ENCODE measurements around the gene CHRNA5.
A peak's percentile ranks its signal among the peaks of the same experiment; 100 is the strongest.
"Not testable (repeated sequence)": the region's sequence is repeated elsewhere in the genome, so short reads cannot be mapped to it uniquely, and the experiment has no call there.

CHRNA5 gene

DNA sequence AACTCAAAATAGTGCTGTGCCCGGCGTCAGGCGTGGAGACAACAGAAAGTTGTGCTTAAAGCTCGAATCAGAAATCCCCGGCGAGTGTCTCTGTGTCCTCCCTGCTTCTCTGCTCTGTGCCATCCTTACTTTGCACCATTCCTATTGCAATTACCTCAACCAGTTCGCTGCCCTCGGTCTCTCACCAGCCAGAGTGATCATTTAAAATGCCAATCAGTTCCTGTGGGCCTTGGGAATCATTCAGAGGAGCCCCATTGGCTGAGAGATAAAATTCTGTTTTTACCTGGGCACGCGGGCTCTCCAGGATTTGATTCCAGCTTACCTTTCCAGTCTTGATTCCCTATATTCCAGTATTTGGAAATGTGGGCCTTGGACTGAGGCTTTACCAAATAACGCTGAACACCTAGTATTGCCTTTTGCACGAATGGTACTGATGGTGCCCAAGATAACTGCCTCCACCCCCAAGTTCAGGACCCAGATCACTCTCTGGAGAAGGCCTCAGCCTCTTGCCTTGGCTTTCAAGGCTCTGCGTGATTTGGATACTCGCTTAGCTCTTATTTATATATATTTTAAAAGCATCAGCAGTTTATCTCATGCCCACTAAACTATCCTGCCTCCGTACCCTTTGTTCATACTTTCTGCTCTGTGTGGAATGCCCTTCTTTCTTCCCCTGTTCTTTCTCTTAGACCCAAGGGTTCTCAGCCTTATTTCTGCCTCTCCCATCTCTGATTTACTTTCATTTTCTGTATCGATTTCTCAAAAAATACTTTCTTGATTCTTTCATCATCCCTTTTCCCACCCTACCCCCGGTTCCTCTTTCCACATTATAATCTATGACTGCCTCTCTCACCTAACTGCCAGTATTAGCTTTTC lies 24.2 kb upstream of the CHRNA5 start:
- Histone ChIP-seq H3K36me3 (ENCODE audit: insufficient read depth, low read depth, low read length) (peaks cover 44% of the 10 kb centered on the region), H3K9me3 (ENCODE audit: insufficient read depth, low read depth, low read length) (no peaks in the 10 kb centered on the region), H3K4me3 (ENCODE audit: low read length) (peak overlapping the region; percentile 90), H3K27me3 (ENCODE audit: insufficient read depth, low read length) (no peaks in the 10 kb centered on the region), H3K4me1 (ENCODE audit: insufficient read depth, low read length) (peaks cover 5% of the 10 kb centered on the region; the same call in 1 of the 2 replicates), H3K27ac (ENCODE audit: low read length) (no peak overlapping the region), H3K9ac (ENCODE audit: low read depth, low read length) (peak overlapping the region; percentile 96)

- Histone ChIP-seq H3K9ac (ENCODE audit: low read depth, low read length) (peak overlapping the region; percentile 96), H3K27me3 (ENCODE audit: insufficient read depth, low read length) (no peaks in the 10 kb centered on the region), H3K4me3 (ENCODE audit: low read length) (peak overlapping the region; percentile 90), H3K36me3 (ENCODE audit: insufficient read depth, low read depth, low read length) (peaks cover 50% of the 10 kb centered on the region), H3K9me3 (ENCODE audit: insufficient read depth, low read depth, low read length) (no peaks in the 10 kb centered on the region), H3K4me1 (ENCODE audit: insufficient read depth, low read length) (peaks cover 5% of the 10 kb centered on the region; the same call in 1 of the 2 replicates), H3K27ac (ENCODE audit: low read length) (no peak overlapping the region)
Measured at GRCh38 chr15:78541744-78542034, 23.6 kb upstream of the CHRNA5 start.

DNA sequence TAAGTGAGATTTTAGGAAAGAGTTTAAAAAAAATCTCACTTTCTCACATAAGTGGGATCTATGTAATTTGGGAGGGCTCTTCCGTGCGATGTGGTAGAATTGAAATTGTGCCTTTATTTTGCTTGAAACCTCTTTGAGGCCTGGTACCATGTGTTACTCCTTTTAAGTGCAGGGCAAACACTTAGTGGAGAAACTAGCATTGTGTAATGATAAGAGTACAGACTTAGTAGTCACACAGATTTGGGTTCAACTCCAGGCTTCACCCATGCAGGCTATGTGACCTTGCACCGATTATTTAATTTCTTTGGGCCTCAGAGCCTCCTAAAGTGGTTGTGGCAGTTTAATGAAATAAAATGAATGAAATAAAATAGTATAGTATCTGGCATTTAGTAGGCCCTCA lies 22.7 kb upstream of the CHRNA5 start:
- Histone ChIP-seq H3K4me3 (ENCODE audit: low read length) (no peak overlapping the region), H3K27me3 (ENCODE audit: insufficient read depth, low read length) (no peaks in the 10 kb centered on the region), H3K9me3 (ENCODE audit: insufficient read depth, low read depth, low read length) (no peaks in the 10 kb centered on the region), H3K9ac (ENCODE audit: low read depth, low read length) (no peak overlapping the region), H3K27ac (ENCODE audit: low read length) (no peak overlapping the region), H3K4me1 (ENCODE audit: insufficient read depth, low read length) (peaks cover 5% of the 10 kb centered on the region; the same call in 1 of the 2 replicates), H3K36me3 (ENCODE audit: insufficient read depth, low read depth, low read length) (peaks cover 59% of the 10 kb centered on the region)

GRCh38 chr15:78550194-78550593 lies 15.1 kb upstream of the CHRNA5 start:
- Histone ChIP-seq H3K4me3 (ENCODE audit: low read length) (no peak overlapping the region), H3K36me3 (ENCODE audit: insufficient read depth, low read depth, low read length) (peaks cover 60% of the 10 kb centered on the region), H3K27me3 (ENCODE audit: insufficient read depth, low read length) (no peaks in the 10 kb centered on the region), H3K9me3 (ENCODE audit: insufficient read depth, low read depth, low read length) (no peaks in the 10 kb centered on the region), H3K4me1 (ENCODE audit: insufficient read depth, low read length) (no peaks in the 10 kb centered on the region), H3K9ac (ENCODE audit: low read depth, low read length) (no peak overlapping the region), H3K27ac (ENCODE audit: low read length) (no peak overlapping the region)

- Histone ChIP-seq H3K4me1 (ENCODE audit: insufficient read depth, low read length) (no peaks in the 10 kb centered on the region), H3K27me3 (ENCODE audit: insufficient read depth, low read length) (no peaks in the 10 kb centered on the region), H3K27ac (ENCODE audit: low read length) (no peak overlapping the region), H3K36me3 (ENCODE audit: insufficient read depth, low read depth, low read length) (peaks cover 54% of the 10 kb centered on the region), H3K9me3 (ENCODE audit: insufficient read depth, low read depth, low read length) (no peaks in the 10 kb centered on the region), H3K9ac (ENCODE audit: low read depth, low read length) (no peak overlapping the region), H3K4me3 (ENCODE audit: low read length) (no peak overlapping the region)
Measured at GRCh38 chr15:78550815-78551214, 14.5 kb upstream of the CHRNA5 start.

DNA sequence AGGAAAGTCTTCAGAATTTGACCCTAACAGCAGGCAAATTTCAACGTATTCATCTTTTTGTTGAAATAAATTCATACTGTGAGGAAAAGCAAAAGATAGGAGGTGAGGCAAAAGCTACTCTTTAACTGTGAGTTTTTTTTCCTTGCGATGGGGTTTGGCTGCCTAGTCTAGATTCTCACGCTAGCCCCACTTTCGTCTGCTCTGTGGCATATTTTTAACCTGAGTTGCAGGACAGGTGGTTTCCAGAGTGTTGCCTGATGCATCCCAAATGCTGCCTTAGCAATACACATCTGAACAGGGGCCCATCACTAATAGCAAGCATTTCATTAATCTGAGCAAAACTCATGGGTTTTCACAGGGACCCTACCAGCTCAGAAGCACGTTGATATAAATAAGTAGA lies 13.4 kb upstream of the CHRNA5 start:
- peaks cover 43% of the 10 kb centered on the region for H3K36me3 ChIP-seq (ENCODE audit: insufficient read depth, low read depth, low read length)
- no peaks in the 10 kb centered on the region for H3K9me3 ChIP-seq (ENCODE audit: insufficient read depth, low read depth, low read length)
- no peaks in the 10 kb centered on the region for H3K4me1 ChIP-seq (ENCODE audit: insufficient read depth, low read length)
- no peak overlapping the region for H3K9ac ChIP-seq (ENCODE audit: low read depth, low read length)
- H3K27me3 ChIP-seq (ENCODE audit: insufficient read depth, low read length) = no peaks in the 10 kb centered on the region
- no peak overlapping the region for H3K4me3 ChIP-seq (ENCODE audit: low read length)
- H3K27ac ChIP-seq (ENCODE audit: low read length) = no peak overlapping the region

GRCh38 chr15:78552597-78552996 lies 12.7 kb upstream of the CHRNA5 start:
- Histone ChIP-seq H3K4me1 (ENCODE audit: insufficient read depth, low read length) (no peaks in the 10 kb centered on the region), H3K9ac (ENCODE audit: low read depth, low read length) (no peak overlapping the region), H3K27me3 (ENCODE audit: insufficient read depth, low read length) (no peaks in the 10 kb centered on the region), H3K36me3 (ENCODE audit: insufficient read depth, low read depth, low read length) (peaks cover 36% of the 10 kb centered on the region), H3K27ac (ENCODE audit: low read length) (no peak overlapping the region), H3K9me3 (ENCODE audit: insufficient read depth, low read depth, low read length) (no peaks in the 10 kb centered on the region), H3K4me3 (ENCODE audit: low read length) (no peak overlapping the region)

- not testable (repeated sequence) for H3K9me3 ChIP-seq (ENCODE audit: insufficient read depth, low read depth, low read length); H3K4me3 ChIP-seq (ENCODE audit: low read length); H3K27me3 ChIP-seq (ENCODE audit: insufficient read depth, low read length); H3K4me1 ChIP-seq (ENCODE audit: insufficient read depth, low read length); H3K27ac ChIP-seq (ENCODE audit: low read length); H3K36me3 ChIP-seq (ENCODE audit: insufficient read depth, low read depth, low read length); H3K9ac ChIP-seq (ENCODE audit: low read depth, low read length)
Measured at GRCh38 chr15:78560201-78560600, 5.1 kb upstream of the CHRNA5 start.

DNA sequence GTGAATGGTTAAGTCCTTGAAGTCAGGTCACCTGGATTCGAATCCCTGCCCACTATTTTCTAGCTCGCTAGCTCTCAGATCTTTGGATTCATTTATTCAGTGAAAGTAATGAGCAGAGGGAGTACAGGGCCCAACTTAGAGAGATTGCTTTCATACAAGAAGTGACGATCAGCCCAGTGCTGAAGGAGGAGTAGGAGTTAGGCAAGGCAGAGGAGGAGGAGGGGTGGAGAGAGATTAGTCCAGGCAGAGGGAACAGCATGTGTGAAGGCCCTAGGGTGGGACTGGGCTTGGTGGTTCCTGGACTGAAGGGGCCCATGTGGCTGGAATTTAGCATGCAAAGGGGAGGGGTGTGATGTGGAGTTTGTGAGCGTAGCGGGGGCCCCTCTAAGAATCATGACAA lies 3.8 kb upstream of the CHRNA5 start:
- no peaks in the 10 kb centered on the region for H3K9me3 ChIP-seq (ENCODE audit: insufficient read depth, low read depth, low read length)
- no peaks in the 10 kb centered on the region for H3K36me3 ChIP-seq (ENCODE audit: insufficient read depth, low read depth, low read length)
- H3K9ac ChIP-seq (ENCODE audit: low read depth, low read length) = no peak overlapping the region
- H3K4me3 ChIP-seq (ENCODE audit: low read length) = no peak overlapping the region
- H3K27ac ChIP-seq (ENCODE audit: low read length) = no peak overlapping the region
- H3K4me1 ChIP-seq (ENCODE audit: insufficient read depth, low read length) = peaks cover 5% of the 10 kb centered on the region; the same call in 1 of the 2 replicates
- H3K27me3 ChIP-seq (ENCODE audit: insufficient read depth, low read length) = 0 out of 2 replicates have a peak, but pooled peaks cover 3% of the 10 kb centered on the region

DNA sequence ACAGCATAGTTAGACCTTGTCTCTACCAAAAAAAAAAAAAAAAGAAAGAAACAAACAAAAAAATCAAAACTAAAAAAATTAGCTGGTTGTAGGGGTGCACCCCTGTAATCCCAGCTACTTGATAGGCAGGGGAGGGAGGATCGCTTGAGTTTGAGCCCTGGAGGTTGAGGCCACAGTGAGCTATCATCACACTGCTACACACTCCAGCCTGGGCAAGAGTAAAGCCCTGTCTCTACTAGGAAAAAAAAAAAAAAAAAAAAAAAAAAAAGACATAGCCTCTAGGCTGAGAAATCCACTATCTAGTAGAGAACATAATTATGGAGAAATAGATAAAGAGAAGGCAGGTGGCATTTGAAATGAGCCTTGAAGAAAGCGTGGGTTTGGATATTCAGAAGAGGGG lies 2.2 kb upstream of the CHRNA5 start:
- H3K27me3 ChIP-seq (ENCODE audit: insufficient read depth, low read length) = 0 out of 2 replicates have a peak, but pooled peaks cover 3% of the 10 kb centered on the region
- H3K4me3 ChIP-seq (ENCODE audit: low read length) = no peak overlapping the region
- H3K4me1 ChIP-seq (ENCODE audit: insufficient read depth, low read length) = peaks cover 5% of the 10 kb centered on the region; the same call in 1 of the 2 replicates
- no peaks in the 10 kb centered on the region for H3K9me3 ChIP-seq (ENCODE audit: insufficient read depth, low read depth, low read length)
- no peak overlapping the region for H3K9ac ChIP-seq (ENCODE audit: low read depth, low read length)
- no peak overlapping the region for H3K27ac ChIP-seq (ENCODE audit: low read length)
- H3K36me3 ChIP-seq (ENCODE audit: insufficient read depth, low read depth, low read length) = no peaks in the 10 kb centered on the region

DNA sequence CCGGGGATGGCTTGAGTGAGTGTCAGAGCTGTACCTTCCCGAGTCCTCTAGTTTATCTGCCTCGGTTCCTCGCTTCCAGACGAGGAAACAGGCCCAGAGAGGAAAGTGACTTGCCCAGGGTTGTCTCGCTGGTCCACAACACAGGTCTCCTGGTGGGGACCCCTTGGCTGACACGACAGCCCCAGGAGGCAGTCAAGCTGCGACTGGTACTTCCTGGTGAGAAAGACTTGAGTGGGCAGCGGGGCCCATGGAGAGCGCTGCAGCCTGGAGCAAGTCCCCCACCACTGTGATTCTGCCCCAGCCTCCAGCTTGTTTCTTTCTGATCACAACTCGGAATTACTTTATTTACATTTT lies 600 bp upstream of the CHRNA5 start:
- Histone ChIP-seq H3K27ac (ENCODE audit: low read length) (no peak overlapping the region), H3K4me1 (ENCODE audit: insufficient read depth, low read length) (peaks cover 5% of the 10 kb centered on the region; the same call in 1 of the 2 replicates), H3K4me3 (ENCODE audit: low read length) (peak overlapping the region; percentile 51; the same call in 1 of the 2 replicates), H3K27me3 (ENCODE audit: insufficient read depth, low read length) (0 out of 2 replicates have a peak, but pooled peaks cover 3% of the 10 kb centered on the region), H3K9me3 (ENCODE audit: insufficient read depth, low read depth, low read length) (no peaks in the 10 kb centered on the region), H3K36me3 (ENCODE audit: insufficient read depth, low read depth, low read length) (no peaks in the 10 kb centered on the region), H3K9ac (ENCODE audit: low read depth, low read length) (no peak overlapping the region)
